DND-41 (cell line): ENCODE measurements around the gene PYGB.

ENCODE experiments used
- ATAC-seq: fragments of 200-7000 bp; cut with Tn5 transposase; 3 replicates; pipeline ENCODE4 v1.9.1; 2021; ENCODE audit warnings: low read depth; ENCODE audit not compliant: insufficient read depth
- DNase-seq: peaks from one replicate; pipeline ENCODE4 v3.0.0-alpha.2; 2020
- H2AFZ ChIP-seq: 2 replicates; pipeline ENCODE4 v1.6.0; 2012; ENCODE audit warnings: low read depth, low read length
- H3K27ac ChIP-seq: 2 replicates; pipeline ENCODE4 v1.5.1; 2012; ENCODE audit warnings: low read length, inconsistent platforms
- H3K27me3 ChIP-seq: fragments of 200-600 bp; sonication (generic); 2 replicates; pipeline ENCODE4 v1.6.0; 2012; ENCODE audit warnings: low read length, mild to moderate bottlenecking, inconsistent platforms; ENCODE audit not compliant: insufficient read depth, poor library complexity
- H3K36me3 ChIP-seq: 2 replicates; pipeline ENCODE4 v1.5.1; 2012; ENCODE audit warnings: low read length, inconsistent platforms; ENCODE audit not compliant: insufficient read depth
- H3K4me1 ChIP-seq: 2 replicates; pipeline ENCODE4 v1.5.1; 2012; ENCODE audit warnings: mild to moderate bottlenecking, low read length; ENCODE audit not compliant: insufficient read depth
- H3K4me2 ChIP-seq: 2 replicates; pipeline ENCODE4 v1.6.0; 2012; ENCODE audit warnings: mild to moderate bottlenecking, moderate library complexity, low read length, inconsistent platforms; ENCODE audit not compliant: insufficient read depth
- H3K4me3 ChIP-seq, 2 experiments: fragments of 200-600 bp in 1 of 2; shearing (Covaris generic) in 1 of 2; 2 replicates each; pipeline ENCODE4 v1.5.1; 2012 to 2016; ENCODE audit warnings: inconsistent platforms in 2 of 2, low read length in 2 of 2, mild to moderate bottlenecking in 2 of 2, low read depth in 1 of 2, moderate library complexity in 1 of 2
- H3K79me2 ChIP-seq: 2 replicates; pipeline ENCODE4 v1.6.0; 2012; ENCODE audit warnings: low read length, inconsistent platforms; ENCODE audit not compliant: insufficient read depth
- H3K9ac ChIP-seq: 2 replicates; pipeline ENCODE4 v1.6.0; 2012; ENCODE audit warnings: low read depth, mild to moderate bottlenecking, inconsistent platforms, low read length, moderate library complexity
- H3K9me3 ChIP-seq: 2 replicates; pipeline ENCODE4 v1.5.1; 2012; ENCODE audit warnings: low read length, moderate library complexity, mild to moderate bottlenecking, inconsistent platforms; ENCODE audit not compliant: insufficient read depth, severe bottlenecking
- H4K20me1 ChIP-seq: 2 replicates; pipeline ENCODE4 v1.6.0; 2012; ENCODE audit warnings: low read length; ENCODE audit not compliant: insufficient read depth
- EZH2 ChIP-seq: IDR thresholded peaks from 3 replicates; pipeline ENCODE4 v1.6.1; 2012; ENCODE audit warnings: borderline replicate concordance, low read depth, mild to moderate bottlenecking, moderate library complexity, low read length, inconsistent platforms; ENCODE audit not compliant: severe bottlenecking
- TF ChIP-seq, protein P1 (sequence below): IDR thresholded peaks from 2 replicates; pipeline ENCODE4 v1.5.1; 2012; ENCODE audit warnings: borderline replicate concordance, low read length, moderate library complexity, mild to moderate bottlenecking; ENCODE audit not compliant: poor library complexity, severe bottlenecking; ENCODE audit errors: extremely low read depth

Gene PYGB

DNA sequence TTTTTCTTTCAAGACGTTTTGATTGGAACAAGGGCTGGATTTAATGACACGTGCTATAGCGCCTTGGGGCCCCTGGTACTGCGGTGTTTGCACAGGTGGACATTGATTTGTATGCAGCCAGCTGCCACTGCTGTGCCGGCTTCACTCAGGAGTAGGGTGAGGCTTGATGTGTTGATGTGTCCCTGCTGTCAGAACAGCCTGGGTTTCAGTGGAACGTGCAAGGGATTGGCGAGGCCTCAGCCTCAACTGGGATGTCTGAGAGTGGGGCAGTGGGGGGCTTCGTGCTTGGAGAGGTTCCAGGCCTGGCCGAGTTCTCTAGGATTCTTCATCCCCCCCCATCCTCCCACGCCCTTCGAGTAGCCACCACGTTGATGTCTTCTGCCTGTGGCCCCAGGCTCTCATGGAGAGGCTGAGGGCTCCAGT lies 23.0 kb downstream of the PYGB start:
- H4K20me1 ChIP-seq = peaks cover 10% of the 10 kb centered on the region
- H3K36me3 ChIP-seq = peaks cover 70% of the 10 kb centered on the region

DNA sequence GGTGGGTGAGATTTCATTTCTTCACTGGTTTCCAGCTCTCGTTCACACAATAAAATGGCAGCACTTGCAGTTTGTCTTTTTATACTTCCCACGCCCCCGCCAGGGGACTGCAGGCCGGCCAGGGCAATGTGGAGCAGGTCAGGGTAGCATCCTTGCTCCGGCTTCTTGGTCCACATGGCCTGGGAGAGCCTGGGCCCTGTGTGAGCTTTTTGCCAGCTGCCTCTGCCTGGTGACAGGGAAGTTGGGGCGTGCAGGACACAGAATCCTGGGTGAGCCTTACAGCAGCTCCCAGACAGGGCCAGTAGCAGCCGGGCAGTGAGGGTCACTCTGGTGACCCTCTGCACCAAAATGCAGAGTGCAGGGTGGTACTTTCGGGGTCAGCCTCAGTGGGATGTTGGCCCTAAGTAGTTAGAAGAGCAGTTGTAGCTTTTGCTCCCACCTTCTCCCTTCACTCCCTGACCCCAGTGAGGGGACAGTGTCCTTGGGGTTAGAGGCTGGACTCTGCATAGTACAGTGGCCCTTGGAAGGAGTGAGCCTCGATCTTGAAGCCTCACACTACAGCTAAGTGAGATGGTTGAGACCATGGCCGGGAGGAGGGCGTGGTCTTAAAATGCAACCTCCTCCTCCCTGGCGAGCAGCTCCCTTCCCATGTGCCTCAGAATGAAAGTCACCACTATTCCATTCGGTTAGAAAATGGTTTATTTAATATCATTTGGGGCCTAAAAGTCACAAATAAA lies 23.8 kb downstream of the PYGB start:
- no peaks in the 10 kb centered on the region for H3K9me3 ChIP-seq
- H3K27ac ChIP-seq = no peak overlapping the region
- no peaks in the 10 kb centered on the region for H3K27me3 ChIP-seq
- no peak overlapping the region for H3K9ac ChIP-seq
- no peak overlapping the region for H2AFZ ChIP-seq
- H3K4me3 ChIP-seq = no peak overlapping the region
- no peaks in the 10 kb centered on the region for H3K4me1 ChIP-seq
- no peak overlapping the region for H3K4me2 ChIP-seq
- 0 out of 2 replicates have a peak, but pooled peaks cover 1% of the 10 kb centered on the region for H3K79me2 ChIP-seq
- DNase-seq = no peak
- TF ChIP-seq, protein P1, sequence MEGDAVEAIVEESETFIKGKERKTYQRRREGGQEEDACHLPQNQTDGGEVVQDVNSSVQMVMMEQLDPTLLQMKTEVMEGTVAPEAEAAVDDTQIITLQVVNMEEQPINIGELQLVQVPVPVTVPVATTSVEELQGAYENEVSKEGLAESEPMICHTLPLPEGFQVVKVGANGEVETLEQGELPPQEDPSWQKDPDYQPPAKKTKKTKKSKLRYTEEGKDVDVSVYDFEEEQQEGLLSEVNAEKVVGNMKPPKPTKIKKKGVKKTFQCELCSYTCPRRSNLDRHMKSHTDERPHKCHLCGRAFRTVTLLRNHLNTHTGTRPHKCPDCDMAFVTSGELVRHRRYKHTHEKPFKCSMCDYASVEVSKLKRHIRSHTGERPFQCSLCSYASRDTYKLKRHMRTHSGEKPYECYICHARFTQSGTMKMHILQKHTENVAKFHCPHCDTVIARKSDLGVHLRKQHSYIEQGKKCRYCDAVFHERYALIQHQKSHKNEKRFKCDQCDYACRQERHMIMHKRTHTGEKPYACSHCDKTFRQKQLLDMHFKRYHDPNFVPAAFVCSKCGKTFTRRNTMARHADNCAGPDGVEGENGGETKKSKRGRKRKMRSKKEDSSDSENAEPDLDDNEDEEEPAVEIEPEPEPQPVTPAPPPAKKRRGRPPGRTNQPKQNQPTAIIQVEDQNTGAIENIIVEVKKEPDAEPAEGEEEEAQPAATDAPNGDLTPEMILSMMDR = no peak
- TF ChIP-seq EZH2 = no peak
- peaks cover 10% of the 10 kb centered on the region for H4K20me1 ChIP-seq
- H3K36me3 ChIP-seq = peaks cover 78% of the 10 kb centered on the region
- ATAC-seq = no peak

More for the DNA sequence above, 23.0 kb downstream of the PYGB start:
- H3K9ac ChIP-seq = no peak overlapping the region
- no peak for ATAC-seq
- H3K4me3 ChIP-seq = no peak overlapping the region
- 0 out of 2 replicates have a peak, but pooled peaks cover 1% of the 10 kb centered on the region for H3K79me2 ChIP-seq
- H3K9me3 ChIP-seq = no peaks in the 10 kb centered on the region
- H3K27me3 ChIP-seq = no peaks in the 10 kb centered on the region
- TF ChIP-seq EZH2 = no peak
- TF ChIP-seq, protein P1 = no peak
- no peaks in the 10 kb centered on the region for H3K4me1 ChIP-seq
- H2AFZ ChIP-seq = no peak overlapping the region
- no peak overlapping the region for H3K27ac ChIP-seq
- H3K4me2 ChIP-seq = no peak overlapping the region
- DNase-seq = no peak

DNA sequence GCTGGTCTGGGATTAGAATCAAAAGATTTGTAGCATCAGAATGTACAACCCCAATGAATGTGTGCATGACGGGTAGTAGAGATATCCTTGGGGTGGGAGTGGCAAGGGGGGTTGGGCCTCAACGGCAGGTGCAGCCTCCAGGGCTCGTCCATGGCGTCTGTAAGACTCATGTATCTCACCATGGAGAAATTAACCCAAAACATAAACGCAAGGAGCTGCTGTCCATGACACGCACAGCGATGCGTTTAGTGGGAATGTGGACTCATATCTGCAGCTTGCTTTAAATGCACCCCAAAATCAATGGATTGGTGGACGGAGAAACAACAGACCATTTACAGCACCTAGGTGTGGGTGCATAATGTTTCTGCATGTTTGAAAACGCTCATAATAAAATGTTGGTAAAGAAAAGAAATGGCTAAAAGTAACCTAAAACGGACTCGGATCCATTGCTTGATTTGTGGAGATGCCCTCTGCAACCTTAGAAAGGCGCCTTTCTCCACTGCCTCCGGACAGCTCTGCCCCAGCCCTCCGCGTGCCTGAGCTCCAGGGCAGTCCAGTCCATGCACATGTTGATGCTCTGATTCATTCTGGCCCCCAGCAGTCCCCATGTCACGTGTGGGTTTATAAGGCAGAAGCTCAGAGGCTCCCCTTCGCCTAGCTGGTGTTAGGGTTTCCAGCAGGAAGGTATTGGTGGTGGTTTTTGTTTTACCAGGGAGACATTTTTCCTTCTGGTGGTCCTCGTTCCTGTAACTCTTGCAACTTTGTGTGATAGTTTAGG lies 24.5 kb downstream of the PYGB start:
- Histone ChIP-seq H3K36me3 (peaks cover 86% of the 10 kb centered on the region), H3K4me2 (no peak overlapping the region), H2AFZ (no peak overlapping the region), H3K79me2 (no peaks in the 10 kb centered on the region), H3K4me3 (no peak overlapping the region), H3K27me3 (no peaks in the 10 kb centered on the region), H4K20me1 (peaks cover 10% of the 10 kb centered on the region), H3K27ac (no peak overlapping the region), H3K4me1 (no peaks in the 10 kb centered on the region), H3K9me3 (no peaks in the 10 kb centered on the region), H3K9ac (no peak overlapping the region)
- TF ChIP-seq, protein P1 = no peak
- no peak for TF ChIP-seq EZH2
- ATAC-seq (no peak), DNase-seq (no peak)
